ENCODE measurements around the gene VAV2. TPM values are rescaled to one million over a fixed set of nuclear protein-coding genes. Genes with fewer than 3 reads are reported as not detected.

The VAV2 gene
- total and polyA plus RNA-seq, 4 donors = 4.9 to 26.4 (median 17.0) TPM

GRCh38 chr9:133759146-133759900 lies 232.8 kb downstream of the VAV2 start:
- H3K27ac ChIP-seq (ENCODE audit: low read depth in 1 of 2, low read length in 2 of 2) = no peak overlapping the region

More at GRCh38 chr9:133759146-133759900, 232.8 kb downstream of the VAV2 start:
- WGBS = 72% methylated on average over 32 of the region's 32 CpGs
- peak; percentile 31 for DNase-seq (ENCODE audit: low spot score)
- Histone ChIP-seq H3K9me3 (ENCODE audit: control insufficient read depth in 4 of 4, low read length in 3 of 4) (no peaks in the 10 kb centered on the region), H3K36me3 (ENCODE audit: control insufficient read depth in 4 of 4, insufficient read depth in 3 of 4, low read depth in 1 of 4, low read length in 3 of 4) (peaks cover 7 to 21% (median 11%) of the 10 kb centered on the region in 4 donors), H3K4me1 (ENCODE audit: control insufficient read depth in 4 of 4, insufficient read depth in 4 of 4, low read length in 3 of 4) (peaks cover 3 to 12% (median 7%) of the 10 kb centered on the region in 4 donors), H3K4me3 (ENCODE audit: low read depth in 1 of 3, low read length in 3 of 3) (no peak overlapping the region), H3K9ac (ENCODE audit: low read depth in 1 of 2, low read length in 2 of 2) (no peak overlapping the region), H3K27me3 (ENCODE audit: control insufficient read depth in 4 of 4, insufficient read depth in 4 of 4, low read length in 3 of 4) (no peaks in the 10 kb centered on the region)
- TF ChIP-seq SP1 (IDR thresholded peaks at IDR 0.05) (no peak), YY1 (IDR thresholded peaks at IDR 0.05) (no peak), NR2F2 (IDR thresholded peaks at IDR 0.05) (no peak), GABPA (IDR thresholded peaks at IDR 0.05 in 1 of 2, conservative IDR thresholded peaks at IDR 0.05 in 1 of 2) (no peak), FOXA2 (IDR thresholded peaks at IDR 0.05) (no peak), JUND (IDR thresholded peaks at IDR 0.05) (no peak), HNF4G (IDR thresholded peaks at IDR 0.05) (no peak), ZBTB33 (IDR thresholded peaks at IDR 0.05) (no peak), REST (IDR thresholded peaks at IDR 0.05) (no peak), ATF3 (IDR thresholded peaks at IDR 0.05) (no peak), TAF1 (conservative IDR thresholded peaks at IDR 0.05) (no peak), FOXA1 (IDR thresholded peaks at IDR 0.05) (no peak), CTCF (IDR thresholded peaks at IDR 0.05; ENCODE audit: low read depth, low read length, missing input control) (no peak), RXRA (IDR thresholded peaks at IDR 0.05) (no peak), HNF4A (conservative IDR thresholded peaks at IDR 0.05) (no peak), RAD21 (IDR thresholded peaks at IDR 0.05) (no peak), EGR1 (IDR thresholded peaks at IDR 0.05; ENCODE audit: low read depth in 2 of 2) (no peak)
